ENCODE data around the gene VTI1B. TPM values are rescaled to one million over a fixed set of nuclear protein-coding genes. Genes with fewer than 3 reads are reported as not detected.
A peak's percentile ranks its signal among the peaks of the same experiment; 100 is the strongest.
"Not testable (repeated sequence)": the region's sequence is repeated elsewhere in the genome, so short reads cannot be mapped to it uniquely, and the experiment has no call there.

Gene VTI1B
- polyA plus RNA-seq, 4 donors: 101 to 119 (median 106) TPM

DNA sequence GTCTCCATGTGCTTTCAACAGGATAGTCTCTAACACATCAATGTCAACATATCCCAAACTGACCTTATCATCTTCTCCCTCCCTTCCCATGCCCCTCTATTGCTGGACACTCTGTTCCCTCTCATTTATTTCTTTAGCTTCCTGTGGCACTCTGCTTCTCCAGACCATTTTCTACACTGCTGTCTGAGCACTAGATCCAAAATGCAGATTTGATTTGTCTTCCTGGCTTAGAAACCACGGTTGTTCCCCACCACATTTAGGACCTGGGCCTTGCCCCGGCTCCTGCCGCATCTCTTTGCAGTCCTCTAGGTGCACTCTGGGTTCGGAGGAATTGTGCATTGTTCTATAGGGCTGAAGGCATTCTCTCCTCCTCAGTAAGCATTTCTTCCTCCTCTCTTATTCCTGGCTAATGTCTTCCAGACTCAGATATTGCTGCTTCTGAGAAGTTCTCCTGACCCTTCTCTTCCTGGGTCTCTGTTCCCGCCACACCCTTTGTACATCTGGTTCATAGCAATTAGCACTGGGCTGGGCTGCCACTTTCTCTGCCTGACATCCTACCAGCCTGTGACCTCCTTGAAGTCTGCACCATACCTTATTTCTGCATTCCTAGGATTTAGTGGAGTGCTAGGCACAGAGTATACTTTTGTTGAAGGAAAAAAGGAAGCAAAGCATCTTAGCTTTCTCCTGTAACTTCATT, 40.8 kb downstream of the VTI1B start:
- no peak for DNase-seq (ENCODE audit: low read depth in 4 of 4, low spot score in 3 of 4)

DNA sequence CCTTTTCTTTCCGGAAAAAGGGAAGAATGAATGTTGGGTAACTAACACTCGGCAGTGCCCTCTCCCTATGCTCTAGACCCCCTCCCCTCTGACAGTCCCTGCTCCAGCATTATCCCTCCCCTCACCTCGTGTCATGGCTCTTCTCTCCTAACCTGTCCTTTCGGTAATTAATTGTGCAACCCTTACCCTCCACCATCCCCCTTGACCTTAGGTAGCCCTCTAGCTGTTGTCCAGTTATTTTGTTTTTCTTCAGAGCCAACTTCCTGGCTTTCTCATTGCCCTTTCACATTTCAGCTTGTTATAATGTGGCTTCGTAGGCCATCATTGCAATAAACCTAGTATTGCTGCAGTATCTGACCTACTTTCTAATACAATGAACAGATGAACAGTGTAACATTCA, 43.5 kb downstream of the VTI1B start:
- no peak for DNase-seq (ENCODE audit: low read depth in 4 of 4, low spot score in 3 of 4)

DNA sequence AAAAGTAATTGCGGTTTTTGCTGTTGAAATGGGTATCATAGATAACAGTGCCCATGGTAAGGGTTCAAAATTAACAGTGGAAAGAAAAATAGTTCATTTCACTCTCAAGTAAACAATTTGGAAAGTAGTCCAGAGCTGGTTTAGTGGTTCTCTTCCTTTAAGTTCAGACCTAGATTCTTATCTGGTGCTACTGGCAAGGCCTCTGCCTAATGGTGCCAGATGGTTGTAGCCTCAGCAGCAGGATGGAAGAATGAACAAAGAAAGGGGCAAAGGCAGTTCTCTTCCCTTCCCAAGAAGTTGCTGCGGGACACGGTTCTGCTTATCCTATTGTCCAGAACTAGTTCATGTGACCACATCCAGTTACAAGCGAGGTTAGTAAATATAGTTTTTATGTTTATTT, 44.2 kb downstream of the VTI1B start:
- no peak for DNase-seq (ENCODE audit: low read depth in 4 of 4, low spot score in 3 of 4)

DNA sequence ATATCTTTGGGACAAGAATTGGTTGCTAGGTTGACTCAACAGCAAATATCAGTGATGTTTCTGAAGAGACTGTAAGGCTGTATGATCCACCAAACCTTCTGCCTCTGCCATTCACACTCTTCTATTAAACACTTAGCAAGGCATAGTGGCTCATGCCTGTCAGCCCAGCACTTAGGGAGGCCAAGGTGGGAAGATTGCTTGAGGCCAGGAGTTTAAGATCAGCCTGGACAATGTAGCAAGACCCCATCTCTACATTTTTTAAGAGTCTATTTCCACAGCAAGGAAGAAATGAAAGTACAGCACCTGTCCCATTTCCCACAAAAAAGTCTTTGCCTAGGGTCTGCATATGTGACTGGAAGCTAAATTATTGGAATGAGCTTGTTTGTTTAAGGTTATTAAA, 46.9 kb downstream of the VTI1B start:
- no peak for DNase-seq (ENCODE audit: low read depth in 4 of 4, low spot score in 3 of 4)

DNA sequence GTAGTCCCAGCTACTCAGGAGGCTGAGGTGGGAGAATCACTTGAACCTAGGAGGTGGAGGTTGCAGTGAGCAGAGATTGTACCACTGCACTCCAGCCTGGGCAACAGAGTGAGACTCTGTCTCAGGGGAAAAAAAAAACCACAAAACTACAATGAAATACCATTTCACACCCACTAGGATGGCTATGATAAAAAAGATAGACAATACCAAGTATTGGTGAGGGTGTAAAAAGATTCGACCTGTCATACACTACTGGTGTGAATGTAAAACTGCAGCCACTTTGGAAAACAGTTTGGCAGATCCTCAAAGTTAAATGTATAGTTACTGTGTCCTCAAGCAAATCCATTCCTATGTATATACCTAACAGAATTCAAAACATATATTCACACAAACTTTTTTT, 48.3 kb downstream of the VTI1B start:
- not testable (repeated sequence) for DNase-seq (ENCODE audit: low read depth in 4 of 4, low spot score in 3 of 4)

DNA sequence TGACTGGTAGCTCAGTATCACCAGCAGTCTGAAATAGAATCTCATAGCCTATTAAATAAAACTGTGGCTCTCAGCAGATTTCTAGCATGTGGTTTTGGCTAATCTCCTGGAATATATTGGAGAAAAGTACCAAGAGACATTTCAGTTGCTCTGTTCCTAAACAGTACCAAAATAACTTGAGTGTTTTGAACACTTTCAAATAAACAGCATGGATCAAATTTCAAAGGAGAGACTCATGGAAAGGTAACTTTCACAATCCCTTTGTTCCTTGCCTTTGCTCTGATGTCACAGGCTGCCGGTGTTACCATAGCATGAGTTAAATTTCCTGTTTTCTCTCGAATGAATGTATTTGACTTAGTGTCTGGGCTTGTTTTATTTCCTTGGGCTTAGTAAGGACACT, 51.3 kb downstream of the VTI1B start:
- no peak for DNase-seq (ENCODE audit: low read depth in 4 of 4, low spot score in 3 of 4)

DNA sequence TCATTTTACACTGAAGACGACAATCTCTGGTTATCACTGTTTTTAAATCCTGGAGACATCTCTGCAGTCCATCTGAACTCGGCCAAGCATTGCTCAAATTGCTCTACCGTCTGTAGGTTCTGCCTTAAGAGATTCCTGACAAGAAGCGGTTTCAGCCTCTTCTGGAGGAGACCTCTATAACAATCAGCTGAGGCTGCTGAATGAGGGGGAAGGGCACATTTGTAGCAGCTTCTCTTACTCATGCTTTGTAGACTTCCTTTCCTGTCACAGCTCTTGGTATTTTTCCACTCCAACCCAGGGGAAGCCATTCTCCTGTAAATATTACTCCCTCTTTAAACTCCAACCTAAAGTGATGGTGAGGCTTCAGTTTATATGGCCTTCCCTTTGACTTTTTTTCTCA, 51.8 kb downstream of the VTI1B start:
- no peak for DNase-seq (ENCODE audit: low read depth in 4 of 4, low spot score in 3 of 4)

DNA sequence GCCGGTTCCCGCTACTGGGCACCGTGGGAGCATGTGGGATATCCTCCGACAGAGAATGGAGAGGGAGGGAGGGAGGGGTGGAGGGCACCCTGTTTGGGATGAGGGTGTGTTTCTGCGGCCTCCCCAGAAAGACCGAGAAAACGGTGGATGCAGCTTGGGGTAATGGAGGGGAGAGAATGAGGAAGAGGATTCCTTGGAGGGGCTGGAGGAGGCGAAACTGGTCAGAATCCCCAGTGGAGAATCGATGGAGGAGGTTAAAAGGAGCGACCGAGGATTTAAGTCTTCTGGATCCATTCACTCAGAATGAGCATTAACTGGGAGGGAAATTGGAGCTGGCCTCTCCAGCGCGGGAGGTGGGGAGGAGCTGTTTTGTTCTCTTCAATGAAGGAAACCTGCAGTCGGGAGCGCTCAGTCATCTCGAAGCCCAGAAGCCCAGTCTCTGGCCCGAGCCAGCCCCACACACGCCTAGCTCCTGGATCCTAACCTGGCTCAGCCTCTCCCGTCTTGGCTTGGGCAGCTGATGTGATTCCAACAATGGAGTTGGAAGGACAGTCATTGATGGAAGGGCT, 54.1 kb downstream of the VTI1B start:
- DNase-seq (ENCODE audit: low read depth in 4 of 4, low spot score in 3 of 4): no peak

DNA sequence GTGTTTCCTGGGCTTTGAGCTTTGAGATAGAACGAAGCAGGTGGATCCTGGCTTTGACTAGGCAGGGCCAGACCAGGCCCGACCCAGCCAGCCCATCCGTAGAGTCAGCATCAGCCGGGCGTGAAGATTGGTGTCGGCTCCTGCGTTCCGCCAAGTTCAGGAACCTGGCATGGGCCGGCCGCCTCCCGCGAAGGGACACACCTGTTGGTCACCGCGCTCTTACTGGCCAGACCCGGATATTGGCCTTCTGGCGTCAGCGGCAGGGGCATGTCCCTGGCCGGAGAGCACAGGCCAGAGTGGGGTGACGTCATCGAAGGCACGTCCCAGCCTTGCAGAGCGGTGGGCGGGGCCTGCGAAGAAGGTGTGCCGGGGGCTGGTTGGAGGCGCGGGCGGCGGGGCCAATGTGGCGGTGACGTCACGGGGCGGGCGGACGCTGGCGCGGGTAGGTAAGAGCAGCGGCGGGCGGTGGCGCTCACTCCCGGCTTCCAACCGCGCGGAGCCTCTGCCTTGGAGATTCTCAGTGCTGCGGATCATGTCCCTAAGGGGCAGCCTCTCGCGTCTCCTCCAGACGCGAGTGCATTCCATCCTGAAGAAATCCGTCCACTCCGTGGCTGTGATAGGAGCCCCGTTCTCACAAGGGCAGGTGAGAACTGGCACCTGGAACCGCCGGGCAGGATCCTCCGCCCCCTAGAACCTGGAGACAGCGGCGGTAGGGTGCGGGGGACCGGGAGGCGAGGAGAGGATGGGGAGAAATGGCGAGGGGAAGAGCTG, 54.8 kb downstream of the VTI1B start, which contains the start of gene ARG2:
Gene ARG2, plus strand, starts transcription at position 475 of the 771 bp plus-strand sequence. Its CDS starts 58 bp downstream, at position 533.
- DNase-seq (ENCODE audit: low read depth in 4 of 4, low spot score in 3 of 4): peak; percentile 78 to 89 (median 82)

DNA sequence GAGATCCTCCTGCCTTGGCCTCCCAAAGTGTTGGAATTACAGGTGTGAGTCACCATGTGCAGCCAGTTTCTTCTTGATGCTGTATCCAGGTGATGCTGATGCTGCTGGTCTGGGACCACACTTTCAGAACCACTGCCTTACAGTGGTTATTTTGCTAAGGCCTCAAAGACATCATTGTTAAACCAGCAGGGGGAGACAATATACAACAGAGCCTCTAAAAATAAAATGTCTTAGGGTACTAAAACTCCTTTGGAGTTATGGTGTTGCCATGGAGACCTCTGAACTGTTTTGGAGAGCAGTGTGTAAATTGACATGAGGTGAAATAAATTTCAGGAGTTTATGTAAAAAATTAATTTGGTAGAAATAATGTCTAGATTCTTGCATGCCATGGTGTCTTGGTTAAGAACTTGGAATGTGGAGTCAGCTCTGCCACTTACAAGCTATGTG, 55.8 kb downstream of the VTI1B start:
- DNase-seq (ENCODE audit: low read depth in 4 of 4, low spot score in 3 of 4): peak in 1 of 4 donors; percentile 73

DNA sequence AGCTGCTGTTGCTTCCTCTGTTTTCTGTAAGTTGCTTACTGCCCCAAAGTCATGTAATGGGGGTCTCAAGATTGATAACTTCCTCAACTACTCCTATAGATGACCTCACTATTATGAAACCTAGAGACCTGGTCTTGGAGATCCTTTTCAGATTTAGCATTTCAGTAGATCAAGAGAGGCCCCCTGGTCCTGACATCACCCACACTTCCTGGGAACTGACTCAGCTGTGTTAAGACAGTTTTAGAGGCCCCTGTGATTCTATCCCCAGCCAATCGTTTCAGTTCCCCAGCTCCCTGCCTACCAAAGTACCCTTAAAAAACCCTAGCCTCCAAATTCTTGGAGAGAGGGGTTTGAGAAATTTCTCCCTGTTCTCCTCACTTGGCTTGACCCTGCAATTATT, 63.9 kb downstream of the VTI1B start:
- no peak for DNase-seq (ENCODE audit: low read depth in 4 of 4, low spot score in 3 of 4)

DNA sequence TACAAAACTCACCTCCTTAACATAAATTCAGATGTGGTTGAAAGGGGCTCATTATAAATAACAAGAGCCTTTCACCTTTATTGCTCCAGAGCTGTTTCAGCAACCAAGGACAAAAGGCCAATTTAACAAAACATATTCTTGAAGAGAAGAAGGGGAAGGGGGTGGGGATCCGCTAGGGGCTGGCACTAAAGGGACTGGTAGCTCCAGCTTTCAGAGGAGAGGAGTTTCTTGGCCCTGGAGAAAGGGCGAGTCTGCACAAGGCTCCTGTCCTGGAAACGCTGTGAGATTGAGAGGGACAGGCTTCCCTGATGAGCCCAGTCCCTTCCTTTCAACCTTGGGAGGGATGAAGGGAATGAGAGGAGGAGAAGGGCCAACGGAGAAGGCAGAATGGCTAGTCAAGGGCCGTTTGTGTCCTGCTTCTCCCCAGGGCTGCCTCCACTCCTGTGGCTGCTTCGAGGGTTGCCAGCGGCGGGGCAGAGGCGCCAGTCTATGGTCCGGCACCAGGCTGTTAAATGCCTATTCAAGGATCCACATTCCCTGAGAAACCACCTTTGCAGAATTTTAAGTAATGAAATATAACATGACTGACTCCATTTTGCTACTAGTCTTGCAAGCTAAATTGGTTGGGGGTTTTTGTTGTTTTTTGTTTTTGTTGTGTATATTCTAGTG, 64.7 kb downstream of the VTI1B start:
- DNase-seq (ENCODE audit: low read depth in 4 of 4, low spot score in 3 of 4): no peak

DNA sequence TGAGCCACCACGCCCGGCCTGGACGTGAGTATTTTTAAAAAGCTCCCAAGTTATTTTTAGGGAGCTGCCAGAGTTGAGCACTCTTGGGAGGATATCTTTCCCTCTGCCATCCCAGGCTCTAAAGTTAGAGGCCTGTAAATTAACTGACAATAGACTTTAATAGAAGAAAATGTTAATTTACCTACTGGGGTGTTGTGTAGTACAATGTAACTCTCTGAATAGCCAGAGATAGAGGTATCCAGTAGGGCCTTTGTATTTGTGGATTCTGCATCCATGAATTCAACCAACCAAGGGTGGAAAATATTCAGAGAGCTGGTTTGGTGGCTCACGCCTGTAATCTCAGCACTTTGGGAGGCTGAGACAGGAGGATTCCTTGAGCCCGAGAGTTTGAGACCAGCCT, 66.8 kb downstream of the VTI1B start:
- no peak for DNase-seq (ENCODE audit: low read depth in 4 of 4, low spot score in 3 of 4)

DNA sequence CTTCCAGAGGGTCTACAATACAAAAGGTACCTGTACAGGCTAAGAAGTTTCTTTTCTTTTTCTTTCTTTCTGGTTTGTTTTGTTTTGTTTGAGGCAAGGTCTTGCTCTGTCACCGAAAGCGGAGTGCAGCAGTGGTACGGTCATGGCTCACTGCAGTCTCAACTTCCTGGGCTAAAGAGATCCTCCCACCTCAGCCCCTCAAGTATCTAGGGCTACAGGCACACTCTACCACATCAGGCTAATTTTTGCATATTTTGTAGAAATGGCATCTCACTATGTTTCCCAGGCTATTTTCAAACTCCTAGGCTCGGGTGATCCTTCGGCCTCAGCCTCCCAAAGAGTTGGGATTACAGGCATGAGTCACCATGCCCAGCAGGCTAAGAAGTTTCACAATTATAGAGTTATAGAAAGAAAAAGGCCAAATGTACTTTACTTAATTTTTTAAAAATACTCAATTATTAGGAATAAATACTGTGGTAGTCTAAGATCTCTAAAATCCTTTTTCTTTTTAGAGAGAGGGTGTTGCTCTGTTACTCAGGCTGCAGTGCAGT, 71.4 kb downstream of the VTI1B start:
- no peak for DNase-seq (ENCODE audit: low read depth in 4 of 4, low spot score in 3 of 4)

DNA sequence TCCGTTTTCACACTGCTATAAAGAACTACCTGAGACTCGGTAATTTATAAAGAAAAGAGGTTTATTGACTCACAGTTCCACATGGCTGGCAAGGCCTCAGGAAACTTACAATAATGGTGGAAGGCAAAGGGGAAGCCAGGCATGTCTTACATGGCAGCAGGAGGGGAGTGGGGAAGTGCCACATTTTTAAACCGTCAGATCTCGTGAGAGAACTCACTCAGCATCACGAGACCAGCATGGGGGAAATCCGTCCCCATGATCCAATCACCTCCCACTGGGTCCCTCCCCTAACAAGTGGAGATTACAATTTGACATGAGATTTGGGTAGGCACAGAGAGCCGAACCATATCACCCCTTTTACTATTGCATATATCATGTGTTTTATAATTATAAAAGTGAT, 72.4 kb downstream of the VTI1B start:
- DNase-seq (ENCODE audit: low read depth in 4 of 4, low spot score in 3 of 4): no peak

DNA sequence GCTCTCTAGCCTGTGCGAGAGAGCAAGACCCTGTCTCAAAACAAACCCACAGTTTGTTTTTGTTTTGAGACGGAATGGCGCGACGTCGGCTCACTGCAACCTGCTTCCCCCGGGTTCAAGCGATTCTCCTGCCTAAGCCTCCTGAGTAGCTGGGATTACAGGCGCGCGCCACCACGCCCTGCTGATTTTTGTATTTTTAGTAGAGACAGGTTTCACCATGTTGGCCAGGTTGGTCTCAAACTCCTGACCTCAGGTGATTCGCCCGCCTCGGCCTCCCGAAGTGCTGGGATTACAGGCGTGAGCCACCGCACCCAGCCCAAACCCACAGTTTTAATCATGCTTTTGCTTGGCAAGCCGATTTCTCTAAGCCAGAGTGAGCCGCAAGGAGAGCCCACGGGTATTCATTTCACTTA, 73.9 kb downstream of the VTI1B start:
- DNase-seq (ENCODE audit: low read depth in 4 of 4, low spot score in 3 of 4): not testable (repeated sequence)

DNA sequence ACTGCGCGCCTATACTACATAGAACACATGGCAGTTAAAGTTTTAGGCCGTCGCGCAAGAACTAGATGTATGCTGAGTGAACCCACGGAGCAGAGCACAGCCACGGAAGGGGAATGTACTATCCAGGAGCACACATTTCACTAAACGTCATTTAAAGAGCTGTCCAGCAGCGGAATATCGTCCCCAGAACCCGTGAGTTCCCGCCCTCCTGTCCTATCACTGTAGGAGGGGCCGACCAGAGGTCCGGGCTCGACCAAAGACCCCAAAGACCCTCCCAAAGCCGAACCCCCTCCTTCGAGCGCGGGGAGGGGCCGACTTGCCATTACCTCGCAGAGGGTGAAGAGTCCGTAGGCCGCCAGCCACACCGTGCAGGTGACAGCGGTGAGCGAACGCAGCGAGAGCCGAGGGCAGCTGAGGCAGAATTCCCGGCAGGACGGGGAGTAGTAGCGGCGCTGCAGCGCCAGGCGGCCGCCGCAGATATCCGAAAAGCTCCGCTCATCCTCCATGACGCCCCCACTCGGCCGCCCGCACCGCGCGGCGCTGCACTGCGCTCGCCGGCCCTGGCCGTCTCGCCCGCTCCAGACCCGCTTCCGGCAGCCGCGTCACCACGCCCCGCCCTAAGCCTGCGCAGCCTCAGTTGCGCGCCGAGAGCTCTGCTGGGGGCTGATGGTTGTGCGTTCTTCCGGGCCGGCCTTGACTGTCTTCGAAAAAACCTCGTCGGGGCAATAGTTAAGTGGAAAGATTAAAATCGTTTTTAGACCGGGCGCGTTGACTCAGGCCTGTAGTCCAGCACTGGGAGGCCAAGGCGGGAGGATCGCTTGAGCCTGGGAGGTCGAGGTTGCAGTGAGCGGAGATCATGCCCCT, 74.5 kb downstream of the VTI1B start, which contains the start of gene PIGH:
Gene PIGH, minus strand, starts transcription at position 571 of the 864 bp plus-strand sequence. Its CDS starts 65 bp downstream, at position 506.
- peak in 2 of 4 donors; percentile 69 to 76 for DNase-seq (ENCODE audit: low read depth in 4 of 4, low spot score in 3 of 4)
